Karpas-422 (cell line): ENCODE data around the gene PTMA. TPM values are rescaled to one million over a fixed set of nuclear protein-coding genes. Genes with fewer than 3 reads are reported as not detected.

Experiments
- DNase-seq: peaks from one replicate; pipeline ENCODE4 v3.0.0-alpha.2; 2015
- H2AFZ ChIP-seq: fragments of 200-600 bp; sonication (generic); 2 replicates; pipeline ENCODE4 v1.6.1; 2014; ENCODE audit warnings: antibody characterized with exemption, low read length, mixed read lengths
- H3K27ac ChIP-seq: fragments of 200-600 bp; sonication (generic); 2 replicates; pipeline ENCODE4 v1.5.1; 2014; ENCODE audit warnings: mild to moderate bottlenecking, low read length, moderate library complexity
- H3K27me3 ChIP-seq: fragments of 200-600 bp; sonication (generic); 2 replicates; pipeline ENCODE4 v1.6.1; 2014; ENCODE audit warnings: low read length, mixed read lengths
- H3K36me3 ChIP-seq: fragments of 200-600 bp; sonication (generic); 2 replicates; pipeline ENCODE4 v1.6.1; 2014; ENCODE audit warnings: low read length, mixed read lengths; ENCODE audit not compliant: insufficient read depth
- H3K4me1 ChIP-seq: fragments of 200-600 bp; sonication (generic); 2 replicates; pipeline ENCODE4 v1.6.1; 2014; ENCODE audit warnings: mild to moderate bottlenecking, low read length, mixed read lengths
- H3K4me2 ChIP-seq: fragments of 200-600 bp; sonication (generic); 2 replicates; pipeline ENCODE4 v1.6.1; 2014; ENCODE audit warnings: low read length, low read depth, mild to moderate bottlenecking; ENCODE audit not compliant: poor library complexity, severe bottlenecking
- H3K4me3 ChIP-seq: fragments of 200-600 bp; sonication (generic); 2 replicates; pipeline ENCODE4 v1.5.1; 2014; ENCODE audit warnings: mild to moderate bottlenecking, antibody characterized with exemption, low read length, mixed read lengths
- H3K79me2 ChIP-seq: fragments of 200-600 bp; sonication (generic); 2 replicates; pipeline ENCODE4 v1.6.1; 2014; ENCODE audit warnings: mild to moderate bottlenecking, low read length, mixed read lengths
- H3K9ac ChIP-seq: fragments of 200-600 bp; sonication (generic); 2 replicates; pipeline ENCODE4 v1.6.0; 2014; ENCODE audit warnings: low read length
- H3K9me2 ChIP-seq: fragments of 200-600 bp; sonication (generic), shearing (Covaris generic); replicated peaks from 2 replicates; pipeline ENCODE4 v1.6.0; 2014; ENCODE audit warnings: mild to moderate bottlenecking, low read length, moderate library complexity; ENCODE audit not compliant: insufficient read depth
- H3K9me3 ChIP-seq: fragments of 300-700, 200-600 bp; sonication (generic); 2 replicates; pipeline ENCODE4 v1.6.1; 2014; ENCODE audit warnings: low read length, mixed read lengths
- H4K20me1 ChIP-seq: fragments of 200-600 bp; sonication (generic); 2 replicates; pipeline ENCODE4 v1.6.1; 2014; ENCODE audit warnings: mild to moderate bottlenecking, antibody characterized with exemption, low read length, low read depth; ENCODE audit not compliant: insufficient read depth
- total RNA-seq: library from RNA; depleted of rRNA; stranded (reverse); fragments of >200 nt; shearing (Covaris generic); gene quantifications from 2 replicates; pipeline ENCODE4 v1.2.3, GENCODE V29; 2014; ENCODE audit warnings: low replicate concordance

Gene PTMA
- total RNA-seq, 1 experiment from 2014 or later = 1,657 TPM

DNA sequence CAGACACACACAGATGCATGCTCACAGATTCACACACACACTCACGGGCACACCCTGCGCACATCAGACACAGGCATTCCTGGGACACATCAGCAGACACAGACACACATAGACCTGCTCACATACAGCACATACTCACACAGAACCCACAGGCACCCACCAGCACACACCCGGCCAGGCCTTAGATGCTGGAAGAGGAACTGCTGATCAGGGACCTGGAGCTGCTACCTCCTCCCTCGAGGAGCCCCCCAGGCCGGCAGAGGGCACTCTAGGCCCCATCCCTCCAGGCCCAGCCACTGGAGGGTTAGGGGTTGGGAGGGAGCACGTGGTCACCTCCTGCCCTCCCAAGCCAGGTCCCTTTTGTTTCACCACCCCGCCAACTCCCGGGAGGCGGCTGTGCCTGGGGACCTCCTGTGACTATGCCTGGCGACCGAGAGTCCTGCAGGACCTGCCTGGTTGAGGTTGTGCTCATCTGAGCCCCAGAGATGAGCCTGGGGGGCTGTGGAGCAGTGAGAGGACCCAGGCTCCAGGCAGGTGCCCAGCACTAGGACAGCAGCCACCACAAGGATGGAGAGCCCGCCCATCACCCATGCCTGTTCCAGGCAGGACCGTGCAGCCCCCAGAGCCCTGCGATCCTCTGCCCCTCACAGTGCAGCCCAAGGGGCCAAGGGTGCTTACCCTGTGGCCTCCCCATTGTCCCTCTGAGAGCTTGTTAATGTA is 21.0 kb upstream of the PTMA start:
- peak overlapping the region; percentile 97 for H3K9ac ChIP-seq
- H2AFZ ChIP-seq = peak overlapping the region; percentile 70; the same call in 1 of the 2 replicates
- H4K20me1 ChIP-seq = no peaks in the 10 kb centered on the region
- H3K4me3 ChIP-seq = peak overlapping the region; percentile 76
- H3K9me3 ChIP-seq = no peaks in the 10 kb centered on the region
- no peaks in the 10 kb centered on the region for H3K36me3 ChIP-seq
- no peaks in the 10 kb centered on the region for H3K9me2 ChIP-seq
- peak overlapping the region; percentile 97 for H3K27ac ChIP-seq
- H3K27me3 ChIP-seq = no peaks in the 10 kb centered on the region
- H3K4me2 ChIP-seq = peak overlapping the region; percentile 100
- DNase-seq = peak; percentile 94
- peaks cover 56% of the 10 kb centered on the region for H3K4me1 ChIP-seq
- peaks cover 25% of the 10 kb centered on the region for H3K79me2 ChIP-seq

DNA sequence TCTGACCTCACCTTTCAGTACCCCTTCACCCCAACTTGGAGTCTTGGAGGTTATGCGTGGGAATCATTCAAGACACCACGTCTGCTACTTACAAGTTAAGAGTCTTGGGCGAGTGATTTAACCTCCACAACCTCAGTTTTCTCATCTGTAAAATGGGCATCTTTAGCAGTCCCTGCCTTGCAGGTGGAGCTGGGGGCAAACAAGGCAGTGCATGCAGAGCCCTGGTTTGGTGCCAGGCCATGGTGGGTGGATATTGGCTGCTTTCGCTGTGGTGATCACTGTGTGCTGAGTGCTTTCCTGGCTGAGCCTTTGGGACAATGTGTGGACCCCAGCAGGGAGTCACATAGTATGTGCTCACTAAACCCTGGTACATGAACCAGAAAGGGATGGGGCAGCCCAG is 20.4 kb upstream of the PTMA start:
- H3K4me3 ChIP-seq = peak overlapping the region; percentile 76; the same call in 1 of the 2 replicates
- no peaks in the 10 kb centered on the region for H3K27me3 ChIP-seq
- no peaks in the 10 kb centered on the region for H3K36me3 ChIP-seq
- H2AFZ ChIP-seq = no peak overlapping the region
- H3K9me2 ChIP-seq = no peaks in the 10 kb centered on the region
- no peak overlapping the region for H3K27ac ChIP-seq
- H3K9ac ChIP-seq = peak overlapping the region; percentile 97
- H3K4me2 ChIP-seq = peak overlapping the region; percentile 100
- H3K79me2 ChIP-seq = peaks cover 25% of the 10 kb centered on the region
- no peaks in the 10 kb centered on the region for H3K9me3 ChIP-seq
- H4K20me1 ChIP-seq = no peaks in the 10 kb centered on the region
- no peak for DNase-seq
- peaks cover 49% of the 10 kb centered on the region for H3K4me1 ChIP-seq

DNA sequence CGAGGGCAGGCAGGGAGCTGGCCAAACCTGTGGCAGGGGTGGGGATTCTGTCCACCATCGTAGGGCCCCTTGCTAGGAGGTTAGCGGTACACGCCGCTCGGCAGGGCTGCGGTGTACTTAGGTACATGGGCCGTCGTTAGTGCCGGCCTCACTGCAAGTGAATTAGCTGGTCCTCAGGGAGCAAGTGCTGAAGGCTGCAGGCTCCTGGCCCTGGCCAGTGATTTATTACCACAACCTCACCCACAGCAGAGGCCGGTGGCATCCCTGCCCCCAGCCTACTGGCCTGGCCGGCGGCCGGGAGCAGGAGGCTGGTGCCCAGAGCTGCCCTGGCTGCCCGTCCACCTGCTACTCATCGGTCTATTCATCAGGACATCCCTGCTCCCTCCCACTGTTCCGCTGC is 19.6 kb upstream of the PTMA start:
- Histone ChIP-seq H4K20me1 (no peaks in the 10 kb centered on the region), H3K36me3 (no peaks in the 10 kb centered on the region), H3K9me3 (no peaks in the 10 kb centered on the region)

DNA sequence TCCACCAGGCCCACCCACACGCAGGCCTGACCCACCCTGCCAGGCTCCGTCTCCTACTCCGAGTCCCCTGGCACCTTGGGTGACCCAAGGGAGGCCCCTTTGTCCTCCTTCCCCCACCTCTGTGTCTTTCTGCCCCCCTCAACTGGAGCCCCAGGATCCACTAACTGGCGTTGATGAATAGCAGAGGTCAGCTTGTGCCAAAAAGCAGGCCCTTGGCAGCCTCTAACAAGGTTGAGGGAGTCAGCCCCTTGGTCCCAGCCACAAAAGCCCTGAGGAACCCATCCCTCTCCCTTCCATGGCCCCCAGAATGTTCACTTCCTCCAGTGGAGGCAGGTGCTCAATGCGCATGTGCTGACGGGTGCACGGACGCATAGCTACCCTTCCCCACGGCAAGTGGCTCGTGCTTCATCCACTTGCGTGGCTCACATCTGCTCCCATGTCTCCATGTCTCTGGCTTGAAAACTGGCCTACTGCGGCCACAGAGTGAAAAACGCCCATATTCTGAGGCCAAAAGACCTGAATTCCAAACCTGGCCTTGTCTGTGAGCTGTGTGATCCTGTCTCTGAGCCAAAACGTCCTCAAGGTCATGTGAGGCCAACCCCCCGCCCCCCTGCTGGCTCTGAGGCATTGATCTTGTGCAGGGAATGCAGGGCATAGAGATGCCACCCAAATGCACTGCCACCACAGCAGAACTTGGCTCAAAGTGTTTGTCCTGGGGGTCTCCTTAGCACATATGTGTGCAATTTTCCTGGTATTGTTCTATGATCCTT is 19.0 kb upstream of the PTMA start:
- H3K27me3 ChIP-seq = no peaks in the 10 kb centered on the region
- H2AFZ ChIP-seq = no peak overlapping the region
- peaks cover 25% of the 10 kb centered on the region for H3K79me2 ChIP-seq
- H3K4me2 ChIP-seq = no peak overlapping the region
- H3K4me1 ChIP-seq = peaks cover 36% of the 10 kb centered on the region
- H3K36me3 ChIP-seq = no peaks in the 10 kb centered on the region
- H3K9me3 ChIP-seq = no peaks in the 10 kb centered on the region
- H3K9ac ChIP-seq = no peak overlapping the region
- DNase-seq = no peak
- H3K27ac ChIP-seq = no peak overlapping the region
- no peak overlapping the region for H3K4me3 ChIP-seq
- no peaks in the 10 kb centered on the region for H3K9me2 ChIP-seq
- H4K20me1 ChIP-seq = no peaks in the 10 kb centered on the region

More for the DNA sequence above, 19.6 kb upstream of the PTMA start:
- H3K9me2 ChIP-seq = no peaks in the 10 kb centered on the region
- H3K4me3 ChIP-seq = no peak overlapping the region
- DNase-seq = no peak
- H3K4me1 ChIP-seq = peaks cover 42% of the 10 kb centered on the region
- no peak overlapping the region for H3K4me2 ChIP-seq
- H2AFZ ChIP-seq = no peak overlapping the region
- H3K79me2 ChIP-seq = peaks cover 25% of the 10 kb centered on the region
- H3K9ac ChIP-seq = no peak overlapping the region
- H3K27ac ChIP-seq = no peak overlapping the region
- H3K27me3 ChIP-seq = no peaks in the 10 kb centered on the region

DNA sequence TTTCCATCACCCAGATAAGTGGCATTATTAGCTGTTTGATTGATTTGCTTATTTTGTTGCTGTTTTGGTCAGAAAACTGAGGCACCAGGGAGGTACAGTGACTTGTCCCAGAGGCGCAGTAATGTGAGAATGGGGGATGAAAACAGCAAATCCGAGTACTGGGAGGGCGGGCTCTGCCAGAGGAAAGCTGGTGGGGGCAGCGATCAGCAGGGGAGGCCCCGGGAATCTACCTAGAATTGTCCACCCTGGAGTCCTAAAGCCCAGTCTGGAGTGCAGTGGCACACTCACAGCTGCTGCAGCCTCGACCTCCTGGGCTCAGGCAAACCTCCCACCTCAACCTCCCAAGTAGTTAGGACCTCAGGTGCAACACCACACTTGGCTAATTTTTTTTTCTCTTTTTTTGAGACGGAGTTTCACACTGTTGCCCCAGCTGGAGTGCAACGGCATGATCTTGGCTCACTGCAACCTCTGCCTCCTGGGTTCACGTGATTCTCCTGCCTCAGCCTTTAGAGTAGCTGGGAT is 17.0 kb upstream of the PTMA start:
- no peak overlapping the region for H3K27ac ChIP-seq
- H3K4me3 ChIP-seq = no peak overlapping the region
- no peak for DNase-seq

DNA sequence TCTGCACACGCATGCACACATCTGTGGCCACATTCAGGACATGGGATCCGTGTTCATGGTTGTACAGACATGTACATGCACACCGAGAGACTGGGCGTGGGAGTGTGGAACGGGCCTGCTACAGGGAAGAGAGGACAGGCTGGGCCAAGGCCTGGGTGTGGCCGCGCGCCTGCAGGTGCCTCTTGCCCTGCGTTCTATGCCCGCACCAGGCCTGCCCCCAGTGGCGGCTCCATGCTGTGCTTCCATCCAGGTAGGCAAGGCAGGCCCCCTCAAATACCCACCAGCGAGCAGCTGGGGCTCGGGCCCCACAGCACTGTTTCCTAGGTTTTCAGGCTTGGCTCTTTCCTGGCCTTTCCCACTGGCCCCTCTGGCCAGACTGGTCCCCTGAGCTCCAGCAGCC is 15.5 kb upstream of the PTMA start:
- H3K9me3 ChIP-seq = no peaks in the 10 kb centered on the region
- no peak for DNase-seq
- H2AFZ ChIP-seq = no peak overlapping the region
- no peaks in the 10 kb centered on the region for H3K79me2 ChIP-seq
- H3K4me3 ChIP-seq = no peak overlapping the region
- H3K36me3 ChIP-seq = no peaks in the 10 kb centered on the region
- no peaks in the 10 kb centered on the region for H3K9me2 ChIP-seq
- H3K27ac ChIP-seq = no peak overlapping the region
- peaks cover under 1% of the 10 kb centered on the region for H3K4me1 ChIP-seq
- H3K27me3 ChIP-seq = no peaks in the 10 kb centered on the region
- no peak overlapping the region for H3K9ac ChIP-seq
- no peaks in the 10 kb centered on the region for H4K20me1 ChIP-seq
- no peak overlapping the region for H3K4me2 ChIP-seq

More for the DNA sequence above, 17.0 kb upstream of the PTMA start:
- H3K9me3 ChIP-seq = no peaks in the 10 kb centered on the region
- no peaks in the 10 kb centered on the region for H3K9me2 ChIP-seq
- H3K27me3 ChIP-seq = no peaks in the 10 kb centered on the region
- peaks cover 16% of the 10 kb centered on the region for H3K4me1 ChIP-seq
- H3K9ac ChIP-seq = no peak overlapping the region
- H4K20me1 ChIP-seq = no peaks in the 10 kb centered on the region
- H3K4me2 ChIP-seq = no peak overlapping the region
- peaks cover 8% of the 10 kb centered on the region for H3K79me2 ChIP-seq
- no peaks in the 10 kb centered on the region for H3K36me3 ChIP-seq
- H2AFZ ChIP-seq = no peak overlapping the region

DNA sequence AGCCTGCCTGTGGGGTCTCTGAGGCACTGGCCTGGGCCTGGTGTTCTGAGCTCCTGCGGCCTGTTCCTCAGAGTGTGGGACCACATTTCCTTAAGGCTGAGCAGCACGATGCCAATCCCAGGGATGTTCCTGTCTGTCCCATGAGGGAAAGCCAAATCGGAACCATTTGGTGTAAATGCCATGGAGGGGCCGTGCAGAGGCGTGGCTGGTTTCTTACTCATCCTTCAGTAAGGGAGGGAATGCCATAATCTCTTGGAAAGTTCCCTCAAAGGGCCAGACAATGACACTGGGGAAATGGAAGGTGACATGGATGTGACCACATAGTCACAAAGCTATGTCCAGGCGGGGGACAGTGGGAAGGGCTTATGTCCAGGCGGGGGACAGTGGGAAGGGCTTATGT is 14.4 kb upstream of the PTMA start:
- H3K9ac ChIP-seq = no peak overlapping the region
- H3K36me3 ChIP-seq = no peaks in the 10 kb centered on the region
- no peak overlapping the region for H3K27ac ChIP-seq
- H3K79me2 ChIP-seq = no peaks in the 10 kb centered on the region
- no peaks in the 10 kb centered on the region for H3K27me3 ChIP-seq
- no peaks in the 10 kb centered on the region for H4K20me1 ChIP-seq
- H3K4me3 ChIP-seq = no peak overlapping the region
- H3K4me2 ChIP-seq = no peak overlapping the region
- H3K9me3 ChIP-seq = no peaks in the 10 kb centered on the region
- H3K4me1 ChIP-seq = no peaks in the 10 kb centered on the region
- no peaks in the 10 kb centered on the region for H3K9me2 ChIP-seq
- DNase-seq = no peak
- no peak overlapping the region for H2AFZ ChIP-seq

DNA sequence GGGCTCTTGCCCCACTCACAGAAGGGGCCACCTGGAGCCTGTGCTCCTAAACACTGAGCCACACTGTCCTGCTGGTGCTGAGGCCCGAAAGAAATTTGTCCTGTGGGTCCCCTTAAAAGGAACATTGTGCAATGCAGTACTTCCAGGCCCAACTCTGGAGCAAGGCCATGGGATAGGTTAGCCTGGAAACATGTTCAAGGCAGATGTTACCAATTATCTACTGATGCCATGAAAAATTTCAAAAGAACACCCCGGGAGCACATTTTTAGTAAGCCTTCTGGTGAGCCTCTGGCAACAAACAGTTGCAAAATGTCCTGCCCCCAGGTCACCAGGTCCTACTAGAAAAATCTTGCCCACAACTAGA is 12.3 kb upstream of the PTMA start:
- Histone ChIP-seq H3K4me2 (no peak overlapping the region), H3K9me2 (no peaks in the 10 kb centered on the region), H3K9me3 (no peaks in the 10 kb centered on the region), H3K4me1 (no peaks in the 10 kb centered on the region), H4K20me1 (no peaks in the 10 kb centered on the region), H3K27ac (no peak overlapping the region), H2AFZ (no peak overlapping the region), H3K4me3 (no peak overlapping the region), H3K9ac (no peak overlapping the region), H3K27me3 (no peaks in the 10 kb centered on the region), H3K36me3 (no peaks in the 10 kb centered on the region), H3K79me2 (no peaks in the 10 kb centered on the region)
- no peak for DNase-seq
